ENCODE results near the gene CLIP4.
"Not testable (repeated sequence)": the region's sequence is repeated elsewhere in the genome, so short reads cannot be mapped to it uniquely, and the experiment has no call there.

The CLIP4 gene

GRCh38 chr2:29114946-29115609, at the start of gene CLIP4:
TSS of gene CLIP4 (plus strand) at chr2:29115415. CDS start at chr2:29121389, 5,974 bp downstream.
- no peak for DNase-seq

GRCh38 chr2:29066271-29066860, 48.8 kb upstream of the CLIP4 start:
- DNase-seq: no peak

GRCh38 chr2:29066997-29067605, 48.1 kb upstream of the CLIP4 start:
- DNase-seq: no peak

- no peak for DNase-seq
These were observed 46.7 kb upstream of the CLIP4 start for GRCh38 chr2:29068513-29068912.

GRCh38 chr2:29070526-29070925, 44.7 kb upstream of the CLIP4 start:
- DNase-seq: no peak

- no peak for DNase-seq
These were observed 43.9 kb upstream of the CLIP4 start for GRCh38 chr2:29071032-29071975.

GRCh38 chr2:29072251-29072650, 43.0 kb upstream of the CLIP4 start:
- DNase-seq: no peak

- no peak for DNase-seq
These were observed 42.1 kb upstream of the CLIP4 start for GRCh38 chr2:29072971-29073725.

- DNase-seq: no peak
These were observed 41.3 kb upstream of the CLIP4 start for GRCh38 chr2:29073933-29074332.

- no peak for DNase-seq
These were observed 40.8 kb upstream of the CLIP4 start, which contains the start of gene PCARE for GRCh38 chr2:29074411-29074810. TSS of gene PCARE (minus strand) at chr2:29074523. CDS start at chr2:29074261, 262 bp downstream.

GRCh38 chr2:29075894-29076705, 39.1 kb upstream of the CLIP4 start:
- no peak for DNase-seq

GRCh38 chr2:29079887-29080286, 35.3 kb upstream of the CLIP4 start:
- no peak for DNase-seq

GRCh38 chr2:29080886-29081743, 34.1 kb upstream of the CLIP4 start:
- no peak for DNase-seq

GRCh38 chr2:29082804-29083495, 32.3 kb upstream of the CLIP4 start:
- DNase-seq: no peak

- no peak for DNase-seq
These were observed 30.7 kb upstream of the CLIP4 start for GRCh38 chr2:29084554-29084953.

GRCh38 chr2:29090311-29090710, 24.9 kb upstream of the CLIP4 start:
- not testable (repeated sequence) for DNase-seq

- DNase-seq: no peak
These were observed 18.2 kb upstream of the CLIP4 start for GRCh38 chr2:29096969-29097368.

GRCh38 chr2:29097569-29097968, 17.6 kb upstream of the CLIP4 start:
- DNase-seq: no peak

GRCh38 chr2:29100564-29100963, 14.7 kb upstream of the CLIP4 start:
- DNase-seq: no peak

GRCh38 chr2:29104688-29105087, 10.5 kb upstream of the CLIP4 start:
- DNase-seq: no peak

Measured in NCI-H1105 (cell line).